ENCODE data around the gene ARHGEF16.

Gene ARHGEF16

DNA sequence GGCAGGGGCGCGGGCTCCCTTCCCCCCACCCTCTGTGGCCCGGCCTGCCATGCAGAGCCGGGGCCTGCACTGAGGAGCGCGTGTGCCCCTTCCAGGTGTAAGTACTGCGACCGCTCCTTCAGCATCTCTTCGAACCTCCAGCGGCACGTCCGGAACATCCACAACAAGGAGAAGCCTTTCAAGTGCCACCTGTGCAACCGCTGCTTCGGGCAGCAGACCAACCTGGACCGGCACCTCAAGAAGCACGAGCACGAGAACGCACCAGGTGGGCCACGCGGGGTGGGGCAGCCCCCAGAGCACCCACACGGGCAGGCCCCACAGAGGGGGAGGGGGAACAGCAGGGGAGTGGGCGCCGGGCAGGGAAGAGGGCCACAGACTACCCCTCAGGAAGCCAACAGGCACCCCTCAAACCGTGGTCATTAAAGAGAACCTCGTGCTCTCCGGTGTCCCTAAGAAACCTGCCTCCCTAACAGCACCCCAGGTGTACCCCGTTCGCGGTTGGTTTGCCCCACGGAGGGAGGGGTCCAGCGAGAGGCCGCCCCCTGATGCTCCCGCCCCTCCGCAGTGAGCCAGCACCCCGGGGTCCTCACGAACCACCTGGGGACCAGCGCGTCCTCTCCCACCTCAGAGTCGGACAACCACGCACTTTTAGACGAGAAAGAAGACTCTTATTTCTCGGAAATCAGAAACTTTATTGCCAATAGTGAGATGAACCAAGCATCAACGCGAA, 28.8 kb upstream of the ARHGEF16 start:
- no peak overlapping the region for H3K4me3 ChIP-seq (ENCODE audit: low read depth, low read length)
- H3K27me3 ChIP-seq (ENCODE audit: insufficient read depth, low read depth, severe bottlenecking) = no peaks in the 10 kb centered on the region
- H3K9me3 ChIP-seq (ENCODE audit: severe bottlenecking) = peaks cover 1% of the 10 kb centered on the region
- TF ChIP-seq, protein P1, sequence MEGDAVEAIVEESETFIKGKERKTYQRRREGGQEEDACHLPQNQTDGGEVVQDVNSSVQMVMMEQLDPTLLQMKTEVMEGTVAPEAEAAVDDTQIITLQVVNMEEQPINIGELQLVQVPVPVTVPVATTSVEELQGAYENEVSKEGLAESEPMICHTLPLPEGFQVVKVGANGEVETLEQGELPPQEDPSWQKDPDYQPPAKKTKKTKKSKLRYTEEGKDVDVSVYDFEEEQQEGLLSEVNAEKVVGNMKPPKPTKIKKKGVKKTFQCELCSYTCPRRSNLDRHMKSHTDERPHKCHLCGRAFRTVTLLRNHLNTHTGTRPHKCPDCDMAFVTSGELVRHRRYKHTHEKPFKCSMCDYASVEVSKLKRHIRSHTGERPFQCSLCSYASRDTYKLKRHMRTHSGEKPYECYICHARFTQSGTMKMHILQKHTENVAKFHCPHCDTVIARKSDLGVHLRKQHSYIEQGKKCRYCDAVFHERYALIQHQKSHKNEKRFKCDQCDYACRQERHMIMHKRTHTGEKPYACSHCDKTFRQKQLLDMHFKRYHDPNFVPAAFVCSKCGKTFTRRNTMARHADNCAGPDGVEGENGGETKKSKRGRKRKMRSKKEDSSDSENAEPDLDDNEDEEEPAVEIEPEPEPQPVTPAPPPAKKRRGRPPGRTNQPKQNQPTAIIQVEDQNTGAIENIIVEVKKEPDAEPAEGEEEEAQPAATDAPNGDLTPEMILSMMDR (IDR thresholded peaks at IDR 0.05; ENCODE audit: low read depth, low read length) = no peak
- no peak overlapping the region for H3K27ac ChIP-seq
- no peaks in the 10 kb centered on the region for H3K36me3 ChIP-seq
- no peak for DNase-seq

DNA sequence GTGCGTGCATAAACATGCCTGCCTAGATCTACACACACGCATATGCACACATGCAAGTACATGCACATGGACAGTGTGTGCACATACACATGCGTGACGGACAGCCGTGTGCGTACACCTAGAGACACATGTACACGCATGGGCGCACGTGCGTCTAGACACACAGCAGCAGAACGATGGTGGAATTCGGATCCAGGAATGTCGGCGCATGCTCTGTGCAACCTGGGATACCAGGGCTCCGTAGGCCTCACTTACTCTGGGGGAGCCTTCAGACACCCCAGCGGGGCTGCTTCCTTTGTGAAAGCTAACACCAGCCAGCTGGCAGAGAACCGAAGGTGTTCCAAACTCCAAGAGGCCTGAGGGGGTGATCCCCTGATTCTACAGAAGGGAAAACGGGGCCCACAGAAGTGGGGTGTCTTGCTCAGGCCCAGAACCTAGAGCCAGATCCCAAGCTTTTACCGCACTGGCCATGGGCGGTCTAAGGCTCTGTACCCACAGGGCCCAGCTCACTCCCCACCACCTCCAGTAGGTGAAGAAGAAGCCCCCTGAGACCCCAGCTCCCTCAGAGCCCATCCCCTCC, 27.4 kb upstream of the ARHGEF16 start:
- no peak for DNase-seq
- no peaks in the 10 kb centered on the region for H3K27me3 ChIP-seq (ENCODE audit: insufficient read depth, low read depth, severe bottlenecking)
- H3K4me3 ChIP-seq (ENCODE audit: low read depth, low read length) = no peak overlapping the region
- TF ChIP-seq, protein P1 (IDR thresholded peaks at IDR 0.05; ENCODE audit: low read depth, low read length) = no peak
- H3K27ac ChIP-seq = no peak overlapping the region
- H3K36me3 ChIP-seq = no peaks in the 10 kb centered on the region
- H3K9me3 ChIP-seq (ENCODE audit: severe bottlenecking) = no peaks in the 10 kb centered on the region

DNA sequence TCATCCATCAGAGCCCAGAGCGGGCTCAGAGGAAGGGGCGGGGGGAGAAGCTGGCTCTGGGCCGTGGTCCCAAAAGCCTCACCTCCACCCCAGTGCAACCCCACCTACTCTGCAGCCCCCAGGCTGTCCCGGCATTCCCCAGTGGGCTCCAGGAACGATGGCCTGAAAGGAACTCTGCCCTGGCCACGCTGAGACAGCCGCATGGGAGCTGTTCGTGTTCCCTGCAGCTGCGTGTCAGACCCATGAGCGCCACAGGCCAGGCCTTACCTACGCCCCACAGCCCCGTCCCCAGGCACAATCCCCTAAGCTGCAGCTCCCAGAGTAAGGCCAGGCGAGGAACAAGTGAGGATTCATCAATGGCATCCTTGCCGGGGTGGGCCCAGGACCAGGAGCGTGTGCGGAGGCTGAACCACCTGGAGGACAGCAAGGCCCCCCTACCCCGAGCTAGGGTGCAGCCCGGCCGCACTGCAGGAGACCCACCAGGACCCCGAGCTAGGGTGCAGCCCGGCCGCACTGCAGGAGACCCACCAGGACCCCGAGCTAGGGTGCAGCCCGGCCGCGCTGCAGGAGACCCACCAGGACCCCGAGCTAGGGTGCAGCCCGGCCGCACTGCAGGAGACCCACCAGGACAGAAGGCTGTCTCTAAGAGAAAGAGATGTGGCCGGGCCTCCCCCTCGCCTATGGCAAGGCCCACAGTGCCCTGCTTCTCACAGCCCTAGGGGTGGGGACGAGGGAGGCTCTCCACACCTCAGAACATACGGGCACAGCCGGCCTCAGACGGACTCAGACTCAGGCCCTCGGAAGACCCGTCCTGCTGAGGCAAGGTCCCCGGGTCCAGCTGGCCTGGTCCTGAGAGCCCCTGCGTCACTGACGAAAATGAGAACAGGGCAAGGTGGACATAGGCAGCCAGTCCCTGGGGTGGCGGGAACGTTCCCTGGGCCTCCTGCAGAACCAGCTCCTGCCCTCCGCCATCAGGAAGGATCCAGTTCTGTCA, 26.5 kb upstream of the ARHGEF16 start:
- DNase-seq = no peak
- H3K36me3 ChIP-seq = no peaks in the 10 kb centered on the region
- TF ChIP-seq, protein P1 (IDR thresholded peaks at IDR 0.05; ENCODE audit: low read depth, low read length) = no peak
- H3K27me3 ChIP-seq (ENCODE audit: insufficient read depth, low read depth, severe bottlenecking) = no peaks in the 10 kb centered on the region
- no peak overlapping the region for H3K4me3 ChIP-seq (ENCODE audit: low read depth, low read length)
- no peaks in the 10 kb centered on the region for H3K9me3 ChIP-seq (ENCODE audit: severe bottlenecking)
- H3K27ac ChIP-seq = peak overlapping the region; percentile 0; the same call in 1 of the 2 replicates

DNA sequence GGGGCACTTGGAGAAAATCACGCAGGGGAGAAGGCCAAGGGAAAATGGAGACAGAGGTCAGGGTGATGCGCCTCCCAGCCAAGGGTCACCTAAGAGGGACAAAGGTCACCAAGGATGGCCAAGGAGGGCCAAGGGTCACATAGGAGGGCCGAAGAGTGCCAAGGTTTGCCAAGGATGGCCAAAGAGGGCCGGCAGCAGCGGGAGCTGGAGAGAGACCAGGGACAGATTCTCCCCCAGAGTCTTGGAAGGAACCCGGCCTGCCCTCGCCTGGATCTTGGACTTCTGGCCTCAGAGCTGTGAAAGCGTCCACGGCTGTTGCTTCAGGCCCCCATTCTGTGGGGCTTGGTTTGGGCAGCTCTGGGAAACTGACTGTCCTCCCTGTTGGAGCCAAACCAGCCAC, 25.6 kb upstream of the ARHGEF16 start:
- H3K27ac ChIP-seq = peak overlapping the region; percentile 0; the same call in 1 of the 2 replicates
- H3K27me3 ChIP-seq (ENCODE audit: insufficient read depth, low read depth, severe bottlenecking) = no peaks in the 10 kb centered on the region
- H3K9me3 ChIP-seq (ENCODE audit: severe bottlenecking) = no peaks in the 10 kb centered on the region
- no peak overlapping the region for H3K4me3 ChIP-seq (ENCODE audit: low read depth, low read length)
- H3K36me3 ChIP-seq = no peaks in the 10 kb centered on the region
- no peak for DNase-seq
- TF ChIP-seq, protein P1 (IDR thresholded peaks at IDR 0.05; ENCODE audit: low read depth, low read length) = no peak

DNA sequence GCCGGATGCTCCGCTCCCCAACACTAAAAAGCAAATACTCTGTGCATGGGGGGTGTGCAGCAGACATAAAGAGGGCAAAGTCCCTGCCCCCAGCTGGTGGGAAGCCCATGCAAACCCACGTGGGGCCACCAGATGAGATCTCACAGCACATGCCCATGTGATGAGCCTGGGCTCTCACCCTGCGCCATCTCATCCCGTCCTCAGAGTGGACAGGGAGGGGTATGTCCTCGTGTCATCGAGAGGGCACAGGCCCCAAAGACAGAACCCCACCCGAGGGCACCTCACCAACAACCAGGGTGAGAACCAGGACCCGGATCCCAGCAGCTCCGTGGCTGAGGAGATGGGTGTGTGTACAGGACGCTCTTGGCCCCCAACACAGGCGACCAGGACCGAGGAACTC, 25.1 kb upstream of the ARHGEF16 start:
- H3K9me3 ChIP-seq (ENCODE audit: severe bottlenecking) = no peaks in the 10 kb centered on the region
- TF ChIP-seq, protein P1 (IDR thresholded peaks at IDR 0.05; ENCODE audit: low read depth, low read length) = no peak
- no peaks in the 10 kb centered on the region for H3K36me3 ChIP-seq
- no peak overlapping the region for H3K4me3 ChIP-seq (ENCODE audit: low read depth, low read length)
- no peak for DNase-seq
- H3K27me3 ChIP-seq (ENCODE audit: insufficient read depth, low read depth, severe bottlenecking) = no peaks in the 10 kb centered on the region
- H3K27ac ChIP-seq = no peak overlapping the region
